Liver (tissue), 4 donors: ENCODE results near the gene ACTN3. TPM values are rescaled to one million over a fixed set of nuclear protein-coding genes. Genes with fewer than 3 reads are reported as not detected.

Experiments used
- polyA plus RNA-seq, 2 donors: library from polyadenylated mRNA; stranded (reverse) in 1 of 2; unstranded in 1 of 2; fragments of 200-250 nt in 1 of 2; fragments of >200 nt in 1 of 2; fragmentation: Nextera tagmentation in 1 of 2; extraction: Ambion mirVana in 1 of 2; gene quantifications; one replicate each; pipeline versions ENCODE4 v1.2.1 to v1.2.3, GENCODE V29; 2013 to 2015
- total RNA-seq, 2 donors: library from RNA; depleted of rRNA; stranded (reverse); fragments of >200 nt; gene quantifications; one replicate each; pipeline ENCODE4 v1.2.3, GENCODE V29; 2014
- donor health status: healthy.
- donor health status: healthy.
- donor health status: healthy.

Gene ACTN3
- total and polyA plus RNA-seq, 4 donors, result not detected

Other genes with a start within 250 kb of the ACTN3 start
- 1 to 10 TPM; 1.0 to 3.0 TPM for gene CD248, start 229.9 kb upstream of the ACTN3 start, total RNA-seq
- gene CD248, start 229.9 kb upstream of the ACTN3 start, polyA plus RNA-seq, result 1 to 10 TPM in 1 of 2 donors, under 1 TPM in 1; 0.64 to 1.5 TPM
- 1 to 10 TPM in 1 of 2 donors, under 1 TPM in 1; 0.50 to 1.1 TPM for gene RIN1, start 210.5 kb upstream of the ACTN3 start, total RNA-seq
- gene RIN1, start 210.5 kb upstream of the ACTN3 start, polyA plus RNA-seq, result under 1 TPM; 0.11 to 0.55 TPM
- 10 to 100 TPM; 12.0 to 20.0 TPM for gene BRMS1, start 201.8 kb upstream of the ACTN3 start, total RNA-seq
- gene BRMS1, start 201.8 kb upstream of the ACTN3 start, polyA plus RNA-seq, result 10 to 100 TPM; 20.6 to 24.0 TPM
- gene B4GAT1, start 199.3 kb upstream of the ACTN3 start, total RNA-seq, result 10 to 100 TPM; 17.2 to 20.8 TPM
- 10 to 100 TPM; 12.0 to 18.1 TPM for gene B4GAT1, start 199.3 kb upstream of the ACTN3 start, polyA plus RNA-seq
- 1 to 10 TPM; 1.5 to 3.3 TPM for gene SLC29A2, start 175.1 kb upstream of the ACTN3 start, total RNA-seq
- gene SLC29A2, start 175.1 kb upstream of the ACTN3 start, polyA plus RNA-seq, result 1 to 10 TPM; 1.2 to 1.6 TPM
- gene NPAS4, start 125.9 kb upstream of the ACTN3 start, total RNA-seq, result not detected
- under 1 TPM in 1 of 2 donors, not detected in 1; 0.01 TPM for gene NPAS4, start 125.9 kb upstream of the ACTN3 start, polyA plus RNA-seq
- gene MRPL11, start 108.1 kb upstream of the ACTN3 start, total RNA-seq, result 10 to 100 TPM; 18.0 to 24.7 TPM
- 10 to 100 TPM; 39.9 to 45.6 TPM for gene MRPL11, start 108.1 kb upstream of the ACTN3 start, polyA plus RNA-seq
- gene PELI3, start 80.0 kb upstream of the ACTN3 start, total RNA-seq, result 1 to 10 TPM; 1.9 to 5.4 TPM
- gene PELI3, start 80.0 kb upstream of the ACTN3 start, polyA plus RNA-seq, result 1 to 10 TPM; 1.7 to 2.4 TPM
- gene DPP3, start 66.5 kb upstream of the ACTN3 start, total RNA-seq, result 10 to 100 TPM; 29.8 to 41.0 TPM
- 10 to 100 TPM; 10.9 to 24.8 TPM for gene DPP3, start 66.5 kb upstream of the ACTN3 start, polyA plus RNA-seq
- gene BBS1, start 36.3 kb upstream of the ACTN3 start, total RNA-seq, result 10 to 100 TPM in 1 of 2 donors, 1 to 10 TPM in 1; 9.8 to 18.5 TPM
- gene BBS1, start 36.3 kb upstream of the ACTN3 start, polyA plus RNA-seq, result 1 to 10 TPM; 4.2 to 7.5 TPM
- 1 to 10 TPM; 5.1 to 6.4 TPM for gene ZDHHC24, start 855 bp upstream of the ACTN3 start, total RNA-seq
- 1 to 10 TPM; 4.1 to 5.2 TPM for gene ZDHHC24, start 855 bp upstream of the ACTN3 start, polyA plus RNA-seq
- 10 to 100 TPM in 1 of 2 donors, 1 to 10 TPM in 1; 8.5 to 20.2 TPM for gene CTSF, start 21.7 kb downstream of the ACTN3 start, total RNA-seq
- 10 to 100 TPM; 27.7 to 31.9 TPM for gene CTSF, start 21.7 kb downstream of the ACTN3 start, polyA plus RNA-seq
- gene CCDC87, start 46.2 kb downstream of the ACTN3 start, total RNA-seq, result under 1 TPM; 0.14 to 0.17 TPM
- under 1 TPM in 1 of 2 donors, not detected in 1; 0.14 TPM for gene CCDC87, start 46.2 kb downstream of the ACTN3 start, polyA plus RNA-seq
- 10 to 100 TPM; 30.2 to 54.7 TPM for gene CCS, start 46.3 kb downstream of the ACTN3 start, total RNA-seq
- gene CCS, start 46.3 kb downstream of the ACTN3 start, polyA plus RNA-seq, result 10 to 100 TPM; 38.9 to 80.2 TPM
- 10 to 100 TPM; 27.1 to 53.5 TPM for gene RBM14, start 69.7 kb downstream of the ACTN3 start, total RNA-seq
- 10 to 100 TPM in 1 of 2 donors, 1 to 10 TPM in 1; 7.0 to 16.7 TPM for gene RBM14, start 69.7 kb downstream of the ACTN3 start, polyA plus RNA-seq
- gene RBM4, start 91.8 kb downstream of the ACTN3 start, total RNA-seq, result 10 to 100 TPM; 43.3 to 59.2 TPM
- 10 to 100 TPM; 36.9 to 49.4 TPM for gene RBM4, start 91.8 kb downstream of the ACTN3 start, polyA plus RNA-seq
- gene RBM4B, start 131.0 kb downstream of the ACTN3 start, total RNA-seq, result 10 to 100 TPM; 12.3 to 13.8 TPM
- gene RBM4B, start 131.0 kb downstream of the ACTN3 start, polyA plus RNA-seq, result 1 to 10 TPM; 7.1 to 8.8 TPM
- gene SPTBN2, start 182.3 kb downstream of the ACTN3 start, total RNA-seq, result 100 to 1,000 TPM in 1 of 2 donors, 1 to 10 TPM in 1; 9.6 to 103 TPM
- 10 to 100 TPM; 12.2 to 33.1 TPM for gene SPTBN2, start 182.3 kb downstream of the ACTN3 start, polyA plus RNA-seq